Epithelial cell of esophagus (primary cell): ENCODE measurements around the gene CAPRIN1.
A peak's percentile ranks its signal among the peaks of the same experiment; 100 is the strongest.

Experiments
- DNase-seq: peaks from one replicate; pipeline ENCODE4 v3.0.0; 2010; ENCODE audit warnings: low read depth
- H3K4me3 ChIP-seq: 2 replicates; pipeline ENCODE4 v1.5.1; 2011; ENCODE audit warnings: mild to moderate bottlenecking, low read length, control low read depth
- CTCF ChIP-seq: IDR thresholded peaks from 2 replicates; pipeline ENCODE4 v1.5.1; 2011; ENCODE audit warnings: low read depth, mild to moderate bottlenecking, low read length, control low read depth, inconsistent platforms; ENCODE audit not compliant: insufficient read depth; ENCODE audit errors: missing control alignments

Gene CAPRIN1

GRCh38 chr11:34021977-34022735, 29.4 kb upstream of the CAPRIN1 start:
- TF ChIP-seq CTCF = no peak
- DNase-seq = no peak
- no peak overlapping the region for H3K4me3 ChIP-seq

- H3K4me3 ChIP-seq = no peak overlapping the region
- TF ChIP-seq CTCF = no peak
- no peak for DNase-seq
Measured at GRCh38 chr11:34026432-34026831, 25.1 kb upstream of the CAPRIN1 start.

- no peak for DNase-seq
- H3K4me3 ChIP-seq = no peak overlapping the region
- TF ChIP-seq CTCF = no peak
Measured at GRCh38 chr11:34027516-34028408, 23.8 kb upstream of the CAPRIN1 start.

GRCh38 chr11:34028425-34028824, 23.1 kb upstream of the CAPRIN1 start:
- no peak overlapping the region for H3K4me3 ChIP-seq
- DNase-seq = peak; percentile 8
- no peak for TF ChIP-seq CTCF

GRCh38 chr11:34029176-34029575, 22.4 kb upstream of the CAPRIN1 start:
- peak; percentile 22 for DNase-seq
- TF ChIP-seq CTCF = no peak
- H3K4me3 ChIP-seq = no peak overlapping the region

GRCh38 chr11:34030382-34030781, 21.1 kb upstream of the CAPRIN1 start:
- no peak for TF ChIP-seq CTCF
- peak; percentile 90 for DNase-seq
- H3K4me3 ChIP-seq = no peak overlapping the region
